ENCODE measurements around the gene PLCG2. TPM values are rescaled to one million over a fixed set of nuclear protein-coding genes. Genes with fewer than 3 reads are reported as not detected.

The PLCG2 gene
- total RNA-seq, 1 experiment from 2014 or later = 6.0 TPM

GRCh38 chr16:81885976-81886586, 107.0 kb downstream of the PLCG2 start:
- Histone ChIP-seq H3K9ac (ENCODE audit: extremely low read depth, insufficient read length, low read length) (no peak overlapping the region), H3K18ac (ENCODE audit: insufficient read length, low read depth, low read length) (no peak overlapping the region), H4K8ac (replicated peaks; ENCODE audit: insufficient read length, low read depth, low read length) (no peak overlapping the region), H2BK15ac (ENCODE audit: low read depth, low read length) (no peak overlapping the region), H4K91ac (ENCODE audit: insufficient read length, low read depth, low read length) (no peak overlapping the region), H3K4me1 (ENCODE audit: insufficient read depth, low read length) (no peaks in the 10 kb centered on the region; the same call in 1 of the 2 replicates), H3K23me2 (ENCODE audit: insufficient read length, low read depth, low read length, poor library complexity, severe bottlenecking) (no peaks in the 10 kb centered on the region), H3K79me1 (ENCODE audit: insufficient read depth, low read depth, low read length, poor library complexity, severe bottlenecking) (no peaks in the 10 kb centered on the region), H3K79me2 (ENCODE audit: insufficient read depth, low read length) (no peaks in the 10 kb centered on the region), H3K56ac (ENCODE audit: insufficient read length, low read depth, low read length) (no peak overlapping the region), H2BK12ac (ENCODE audit: insufficient read length, low read depth, low read length) (no peak overlapping the region), H4K5ac (ENCODE audit: insufficient read length, low read depth, low read length) (no peak overlapping the region), H4K20me1 (ENCODE audit: control insufficient read depth, insufficient read depth, insufficient read length) (no peaks in the 10 kb centered on the region), H2AK5ac (ENCODE audit: insufficient read length, low read length) (no peak overlapping the region), H3T11ph (ENCODE audit: low read length) (no peak overlapping the region), H2AFZ (ENCODE audit: low read length) (no peak overlapping the region), H3K4ac (ENCODE audit: low read depth, low read length) (no peak overlapping the region), H3K4me2 (ENCODE audit: insufficient read depth, insufficient read length, low read length) (no peak overlapping the region), H2BK5ac (ENCODE audit: insufficient read length, low read length) (no peak overlapping the region), H3K27me3 (ENCODE audit: insufficient read depth, low read length) (no peaks in the 10 kb centered on the region), H2BK20ac (ENCODE audit: low read depth, low read length, poor library complexity, severe bottlenecking) (no peak overlapping the region), H3K27ac (ENCODE audit: insufficient read length, low read depth, low read length) (no peak overlapping the region), H2BK120ac (ENCODE audit: low read depth, low read length, poor library complexity, severe bottlenecking) (no peak overlapping the region), H3K9me3 (ENCODE audit: control insufficient read depth, low read depth, low read length) (no peaks in the 10 kb centered on the region), H3K23ac (ENCODE audit: insufficient read length, low read depth, low read length) (no peak overlapping the region), H3K14ac (ENCODE audit: insufficient read depth, low read length) (no peak overlapping the region)
- Mint-ChIP-seq H3K9me3 (no peaks in the 10 kb centered on the region), H3K27ac (no peak overlapping the region), H3K27me3 (ENCODE audit: low read depth) (no peaks in the 10 kb centered on the region; the same call in 1 of the 2 replicates), H3K4me3 (no peak overlapping the region), H3K36me3 (ENCODE audit: insufficient read depth in 1 of 3, low read depth in 3 of 3) (no peaks in the 10 kb centered on the region), H3K4me1 (peaks cover 0 to 5% of the 10 kb centered on the region in 2 experiments; a peak in 2 of 4 replicates)
- DNase-seq = peak; percentile 62
- WGBS (ENCODE audit: extremely low coverage, insufficient read length, low lambda C conversion rate) = no CpG with 5 or more reads among the region's 9 CpGs
- TF ChIP-seq CTCF (conservative IDR thresholded peaks at IDR 0.05) = peak; percentile 83
